HL-60 (cell line): Measurements from ENCODE around the gene TNFAIP8.

ENCODE experiments used
- CTCF ChIP-seq: IDR thresholded peaks from one replicate; pipeline ENCODE4 v1.5.1; 2011; ENCODE audit warnings: low read length, control low read depth, inconsistent platforms; ENCODE audit not compliant: insufficient read depth
- GABPA ChIP-seq: IDR thresholded peaks from 2 replicates; pipeline ENCODE4 v1.6.1; 2012; ENCODE audit warnings: low read depth
- POLR2AphosphoS5 ChIP-seq: IDR thresholded peaks from 2 replicates; pipeline ENCODE4 v1.6.1; 2012; ENCODE audit warnings: low read depth
- REST ChIP-seq: IDR thresholded peaks from 2 replicates; pipeline ENCODE4 v1.6.1; 2012; ENCODE audit warnings: low read depth; ENCODE audit not compliant: insufficient replicate concordance

GRCh38 chr5:119439140-119439631, 83.4 kb downstream of the TNFAIP8 start:
- TF ChIP-seq CTCF (no peak), POLR2AphosphoS5 (no peak), GABPA (no peak), REST (no peak)
